ENCODE data around the gene SPATA17. TPM values are rescaled to one million over a fixed set of nuclear protein-coding genes. Genes with fewer than 3 reads are reported as not detected.

The SPATA17 gene
- total and polyA plus RNA-seq, 2 of the 13 experiments (the other 11 are each of a cell fraction or from before 2014, with no cell fraction given): 0.48 to 1.7 TPM

GRCh38 chr1:217892750-217893149 is 261.6 kb downstream of the SPATA17 start (continued):
- TF ChIP-seq MEF2D (CRISPR knock-in tag; IDR thresholded peaks at IDR 0.05) (no peak), ZBTB49 (CRISPR knock-in tag; IDR thresholded peaks at IDR 0.05; ENCODE audit: borderline replicate concordance) (no peak), ZBTB21 (CRISPR knock-in tag; IDR thresholded peaks at IDR 0.05) (no peak), ZNF766 (CRISPR knock-in tag; IDR thresholded peaks at IDR 0.05; ENCODE audit: borderline replicate concordance) (no peak), ZFP62 (CRISPR knock-in tag; IDR thresholded peaks at IDR 0.05) (no peak), ZZZ3 (CRISPR knock-in tag; IDR thresholded peaks at IDR 0.05; ENCODE audit: borderline replicate concordance) (no peak), KDM5A (IDR thresholded peaks at IDR 0.05; ENCODE audit: borderline replicate concordance, low read length) (no peak), DNMT1 (CRISPR knock-in tag; IDR thresholded peaks at IDR 0.05) (no peak), PRMT3 (CRISPR knock-in tag; IDR thresholded peaks at IDR 0.05; ENCODE audit: borderline replicate concordance, low read depth) (no peak), HNF1A (IDR thresholded peaks at IDR 0.05; ENCODE audit: low read depth) (no peak), HNF1A (CRISPR knock-in tag; IDR thresholded peaks at IDR 0.05; ENCODE audit: borderline replicate concordance) (no peak), IKZF1 (IDR thresholded peaks at IDR 0.05) (no peak), ZNF569 (CRISPR knock-in tag; IDR thresholded peaks at IDR 0.05; ENCODE audit: borderline replicate concordance) (no peak), HOXA5 (CRISPR knock-in tag; IDR thresholded peaks at IDR 0.05) (no peak), ZNF232 (CRISPR knock-in tag; IDR thresholded peaks at IDR 0.05; ENCODE audit: borderline replicate concordance) (no peak), ZNF143 (CRISPR knock-in tag; IDR thresholded peaks at IDR 0.05) (no peak), ZNF549 (CRISPR knock-in tag; IDR thresholded peaks at IDR 0.05) (no peak), ZNF276 (CRISPR knock-in tag; IDR thresholded peaks at IDR 0.05; ENCODE audit: low read depth) (no peak)

All from HepG2 (cell line).